HL-60/S4 (cell line): Measurements from ENCODE around the gene BRD7.

Source experiments
- in situ Hi-C: fragments of 300-500 bp; cut with MboI; formaldehyde crosslinking; loops from 2 replicates; pipeline ENCODE4 v1.14.3; 2022; ENCODE audit warnings: low sequenced_read_pairs

BRD7 gene

GRCh38 chr16:50390914-50391716, 22.3 kb upstream of the BRD7 start:
- in situ Hi-C loops: loop anchor here (25.0 kb wide), 1 partner anchor 271 kb away; no protein-coding TSS in a partner anchor

- in situ Hi-C loops: loop anchor here (25.0 kb wide), 1 partner anchor 272 kb away; no protein-coding TSS in a partner anchor
These were observed 21.6 kb upstream of the BRD7 start for GRCh38 chr16:50390371-50390771.

- in situ Hi-C loops: loop anchor here (25.0 kb wide), 1 partner anchor 272 kb away; no protein-coding TSS in a partner anchor
These were observed 21.1 kb upstream of the BRD7 start for GRCh38 chr16:50389900-50390299.

GRCh38 chr16:50388496-50388895, 19.7 kb upstream of the BRD7 start:
- in situ Hi-C loops: loop anchor here (25.0 kb wide), 1 partner anchor 274 kb away; no protein-coding TSS in a partner anchor

- in situ Hi-C loops: loop anchor here (25.0 kb wide), 1 partner anchor 276 kb away; no protein-coding TSS in a partner anchor
These were observed 18.0 kb upstream of the BRD7 start for GRCh38 chr16:50386774-50387173.

- in situ Hi-C loops: loop anchor here (25.0 kb wide), 1 partner anchor 276 kb away; no protein-coding TSS in a partner anchor
These were observed 17.4 kb upstream of the BRD7 start for GRCh38 chr16:50386139-50386538.

GRCh38 chr16:50384500-50385135, 15.8 kb upstream of the BRD7 start:
- in situ Hi-C loops: loop anchor here (25.0 kb wide), 1 partner anchor 278 kb away; no protein-coding TSS in a partner anchor

- in situ Hi-C loops: loop anchor here (25.0 kb wide), 1 partner anchor 280 kb away; no protein-coding TSS in a partner anchor
These were observed 13.1 kb upstream of the BRD7 start for GRCh38 chr16:50381679-50382440.

- in situ Hi-C loops: loop anchor here (25.0 kb wide), 1 partner anchor 284 kb away; no protein-coding TSS in a partner anchor
These were observed 9.6 kb upstream of the BRD7 start for GRCh38 chr16:50378417-50378816.

GRCh38 chr16:50377001-50377400, 8.2 kb upstream of the BRD7 start:
- in situ Hi-C loops: loop anchor here (25.0 kb wide), 1 partner anchor 285 kb away; no protein-coding TSS in a partner anchor

GRCh38 chr16:50373780-50374179, 5.0 kb upstream of the BRD7 start:
- in situ Hi-C loops: no loop called here

- in situ Hi-C loops: no loop called here
These were observed 4.5 kb upstream of the BRD7 start for GRCh38 chr16:50373345-50373701.

- in situ Hi-C loops: no loop called here
These were observed 4.0 kb upstream of the BRD7 start for GRCh38 chr16:50372611-50373344.

GRCh38 chr16:50371936-50372595, 3.3 kb upstream of the BRD7 start:
- in situ Hi-C loops: no loop called here

- in situ Hi-C loops: no loop called here
These were observed 2.4 kb upstream of the BRD7 start for GRCh38 chr16:50371036-50371716.

- in situ Hi-C loops: loop anchor here (10.0 kb wide), 1 partner anchor 344 kb away; the partner anchor contains the start of gene CNEP1R1
These were observed 481 bp upstream of the BRD7 start for GRCh38 chr16:50369133-50369804.

GRCh38 chr16:50367777-50368409, 895 bp downstream of the BRD7 start:
- in situ Hi-C loops: loop anchor here (10.0 kb wide), 1 partner anchor 343 kb away; the partner anchor contains the start of gene CNEP1R1
